Stimulated activated CD4-positive, alpha-beta T cell treated with anti-CD3 and anti-CD28 coated beads, Interleukin-2, amount 100 ng/mL, for 4 hours (primary cell): ENCODE results near the gene PCSK6.

Experiments
- DNase-seq: peaks from one replicate; pipeline ENCODE4 v3.0.0-alpha.2; 2020; ENCODE audit warnings: low read depth

Gene PCSK6

DNA sequence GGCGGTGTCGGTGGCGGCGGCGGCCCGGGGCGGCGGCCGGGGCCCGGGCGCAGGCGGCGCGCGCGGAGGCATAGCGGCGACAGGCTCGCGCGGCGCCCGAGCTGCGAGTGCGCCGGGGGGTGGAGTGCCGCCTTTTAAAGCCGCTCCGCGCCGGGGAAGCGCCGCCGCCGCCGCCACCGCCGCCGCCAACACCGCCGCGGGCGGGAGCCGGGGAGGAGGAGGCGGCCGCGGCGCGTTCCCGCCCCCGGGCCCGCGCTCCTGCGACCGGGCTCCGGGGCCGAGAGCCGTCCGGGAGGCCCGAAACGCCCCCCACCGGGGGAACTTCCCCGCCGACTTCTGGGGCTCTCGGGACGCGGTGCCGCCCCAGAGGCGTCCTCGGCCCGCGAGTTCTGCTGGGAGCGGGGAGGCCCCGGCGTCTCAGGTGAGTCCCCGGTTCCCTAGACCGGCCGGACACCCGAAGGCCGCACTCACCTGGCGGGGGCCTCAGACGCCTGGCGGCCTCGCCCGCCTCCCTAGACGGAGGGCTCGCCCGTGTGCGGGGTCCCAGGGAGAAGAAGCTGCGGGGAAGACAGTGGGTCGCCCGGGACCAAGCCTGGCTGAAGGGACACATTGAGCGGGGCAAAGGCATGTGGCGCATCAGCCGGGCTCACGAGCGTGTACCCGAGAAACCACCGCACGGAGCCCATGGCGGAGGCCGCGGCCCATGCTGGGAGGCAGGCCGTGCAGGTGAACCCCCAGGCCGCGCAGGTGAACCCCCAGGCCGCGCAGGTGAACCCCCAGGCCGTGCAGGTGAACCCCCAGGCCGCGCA is at the start of gene PCSK6:
Gene PCSK6 (minus strand): TSS at position 109 of the 809 bp plus-strand sequence. CDS start 37 bp downstream, at position 72.
- no peak for DNase-seq

DNA sequence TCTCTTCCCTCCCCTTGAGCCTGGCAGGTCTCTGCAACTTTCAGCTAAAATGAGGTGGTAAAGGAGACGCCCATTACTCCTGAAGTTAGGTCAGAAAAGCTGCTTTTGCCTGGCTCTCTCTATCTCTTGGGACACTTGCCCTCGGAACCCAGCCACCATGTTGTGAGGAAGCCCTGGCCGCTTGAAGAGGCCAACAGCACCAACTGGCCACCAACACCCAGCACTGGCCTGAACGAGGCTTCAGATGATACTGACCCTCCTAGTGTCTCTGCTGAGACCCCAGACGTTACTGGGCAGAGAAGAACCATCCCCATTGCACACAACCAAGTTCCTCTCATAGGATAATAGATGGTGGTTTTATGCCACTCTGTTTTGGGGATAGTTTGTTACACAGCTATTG is 49.5 kb upstream of the PCSK6 start:
- DNase-seq = no peak

- no peak for DNase-seq
These were observed 48.7 kb upstream of the PCSK6 start for GRCh38 chr15:101538177-101538576.

GRCh38 chr15:101537483-101538080 is 48.1 kb upstream of the PCSK6 start:
- no peak for DNase-seq

DNA sequence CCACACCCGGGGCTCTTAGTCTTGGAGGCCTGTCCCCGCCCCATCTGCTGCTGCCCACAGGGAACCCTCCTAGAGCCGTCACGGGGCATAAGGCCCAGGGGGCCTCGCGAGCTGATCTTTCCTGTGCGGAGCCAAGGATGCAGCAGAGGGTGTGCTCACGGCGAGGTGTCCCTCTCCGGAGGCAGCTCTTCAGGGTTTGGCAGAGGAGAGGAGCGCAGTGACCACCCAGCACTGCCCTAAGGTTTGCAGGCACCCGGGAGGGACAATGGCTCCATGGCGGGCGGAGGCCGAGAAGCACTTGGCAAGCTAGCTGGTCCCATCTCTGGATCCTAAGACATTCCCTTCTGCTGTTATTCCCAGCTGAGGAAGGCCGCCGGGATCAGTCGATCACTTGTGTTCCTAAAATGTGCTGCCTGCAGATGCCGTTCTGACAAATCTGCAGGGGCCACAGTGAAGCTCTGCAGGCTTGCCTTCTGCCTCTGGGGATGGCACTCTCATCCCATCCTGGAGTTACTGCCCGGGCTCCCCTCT is 47.4 kb upstream of the PCSK6 start:
- no peak for DNase-seq

DNA sequence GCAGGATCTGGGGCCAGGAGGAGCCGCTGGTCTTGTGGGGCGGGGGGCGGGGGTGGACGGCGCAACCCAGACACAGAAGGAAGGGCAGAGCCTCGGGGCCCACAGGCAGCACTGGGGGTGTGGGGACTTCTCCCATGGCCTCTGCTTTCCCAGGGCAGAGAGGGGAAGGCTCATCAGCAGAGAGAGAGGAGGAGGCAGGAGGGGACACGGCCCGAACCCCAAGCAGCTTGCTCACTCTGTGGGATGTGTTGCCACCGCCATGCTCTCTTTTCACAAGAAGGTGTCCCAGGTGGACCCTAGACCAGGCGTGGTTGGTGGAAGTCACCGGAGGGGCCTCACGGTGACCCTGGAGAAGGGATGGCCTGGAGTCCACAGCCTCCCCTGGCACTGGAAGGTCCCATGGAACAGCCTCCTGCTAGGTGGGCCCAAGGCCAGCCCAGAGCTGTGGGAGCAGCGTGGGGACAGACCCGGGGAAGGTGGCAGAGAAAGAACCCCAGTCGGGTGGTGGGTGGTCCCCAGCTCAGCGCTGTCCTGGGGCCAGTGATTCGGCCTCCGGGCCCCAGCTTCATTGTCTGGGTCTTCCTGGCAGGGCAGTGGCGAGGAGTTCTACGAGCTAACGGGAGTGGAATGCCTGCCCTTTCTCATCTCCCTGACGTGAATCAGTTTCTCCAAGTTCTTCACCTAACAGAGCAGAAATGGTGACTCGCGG is 46.8 kb upstream of the PCSK6 start:
- DNase-seq = no peak

DNA sequence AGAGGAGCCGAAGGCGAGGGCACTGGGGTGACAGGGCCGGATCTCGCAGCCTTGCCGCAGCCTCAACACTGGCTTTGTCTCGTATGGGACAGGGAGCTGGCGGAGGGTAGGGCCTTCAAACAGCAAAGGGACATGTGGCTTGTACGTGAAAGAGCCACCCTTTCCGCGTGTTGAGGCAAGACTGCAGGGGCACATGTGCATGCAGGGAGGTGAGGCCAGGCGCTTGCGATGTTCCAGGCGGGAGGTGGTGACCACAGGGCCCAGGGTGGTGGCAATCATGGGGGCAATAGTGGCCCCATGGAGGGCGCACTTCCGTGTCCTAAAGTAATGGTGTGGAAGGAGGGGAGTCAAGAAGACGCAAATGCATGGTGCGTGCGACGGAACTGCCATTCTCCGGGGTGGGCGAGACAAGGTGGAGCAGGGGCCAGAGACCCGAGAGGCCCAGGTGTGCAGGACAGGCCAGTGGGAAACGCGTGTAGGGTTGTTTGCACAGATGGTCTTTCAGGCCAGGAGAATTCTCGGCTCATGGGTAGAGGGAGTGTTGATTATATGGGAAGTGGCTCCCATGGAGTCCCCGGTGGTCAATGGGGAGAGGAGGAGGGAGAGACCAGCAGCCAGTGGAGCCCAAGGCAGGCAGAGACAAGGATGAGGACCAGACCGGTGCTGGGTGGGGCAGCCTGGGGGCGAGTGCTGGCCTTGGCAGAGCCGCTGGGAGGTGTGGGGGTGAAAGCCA is 45.8 kb upstream of the PCSK6 start:
- no peak for DNase-seq

- DNase-seq = no peak
These were observed 45.0 kb upstream of the PCSK6 start for GRCh38 chr15:101534376-101534970.

DNA sequence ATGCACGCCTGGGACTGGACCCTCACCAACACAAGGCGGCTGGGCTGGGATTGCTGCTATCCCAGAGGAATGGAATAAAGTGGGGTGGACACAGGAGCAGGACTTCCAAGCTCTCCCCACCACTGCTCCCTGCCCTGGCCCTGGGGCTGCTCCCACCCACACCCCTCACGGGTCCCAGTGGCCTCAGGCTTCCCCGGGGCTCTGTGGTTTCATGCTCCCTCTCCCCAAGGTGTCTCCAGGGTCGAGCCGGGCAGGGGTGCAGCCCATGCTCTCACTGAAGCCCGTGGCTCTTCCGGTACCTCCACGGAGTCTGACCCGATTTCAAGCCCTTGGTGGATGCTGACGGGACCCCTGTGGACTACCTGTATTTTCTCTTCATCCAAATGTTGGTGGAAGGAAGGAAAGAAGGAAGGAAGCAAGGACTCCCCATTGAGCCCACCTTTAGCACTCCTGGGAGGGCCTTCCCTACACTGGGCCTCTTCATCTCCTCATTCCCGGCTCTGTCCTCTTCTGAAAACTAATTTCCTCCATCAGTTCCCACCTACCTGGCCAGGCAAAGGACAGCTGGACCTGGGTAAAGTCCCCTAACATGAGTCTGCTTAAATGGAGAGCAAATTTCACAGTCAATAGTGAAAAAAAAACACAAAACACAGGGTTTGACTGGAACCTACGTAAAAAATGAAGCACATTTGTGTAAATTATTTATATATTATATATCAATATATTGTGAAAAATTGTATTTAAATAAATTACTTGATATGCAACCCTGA is 44.0 kb upstream of the PCSK6 start:
- no peak for DNase-seq

DNA sequence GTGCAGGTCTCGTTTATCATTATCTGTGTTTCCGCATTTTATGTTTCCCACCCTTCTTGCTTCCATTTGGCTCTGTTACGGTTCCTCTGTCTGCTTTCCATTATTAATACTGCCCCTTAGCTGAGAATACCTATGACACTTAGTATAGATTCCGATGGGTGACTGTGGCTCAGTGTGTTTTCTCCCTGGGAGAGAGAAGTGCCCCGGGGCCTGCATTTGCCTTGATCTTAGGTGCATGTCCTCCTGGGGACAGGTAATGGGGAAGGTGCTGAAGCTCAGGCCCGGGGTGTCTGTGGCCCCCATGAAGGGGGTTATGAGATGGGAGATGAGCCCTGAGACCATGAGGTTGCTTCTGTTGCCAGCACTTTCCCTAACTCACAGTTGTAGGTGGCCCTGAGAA is 43.4 kb upstream of the PCSK6 start:
- DNase-seq = no peak

- no peak for DNase-seq
These were observed 41.7 kb upstream of the PCSK6 start for GRCh38 chr15:101531170-101531569.

DNA sequence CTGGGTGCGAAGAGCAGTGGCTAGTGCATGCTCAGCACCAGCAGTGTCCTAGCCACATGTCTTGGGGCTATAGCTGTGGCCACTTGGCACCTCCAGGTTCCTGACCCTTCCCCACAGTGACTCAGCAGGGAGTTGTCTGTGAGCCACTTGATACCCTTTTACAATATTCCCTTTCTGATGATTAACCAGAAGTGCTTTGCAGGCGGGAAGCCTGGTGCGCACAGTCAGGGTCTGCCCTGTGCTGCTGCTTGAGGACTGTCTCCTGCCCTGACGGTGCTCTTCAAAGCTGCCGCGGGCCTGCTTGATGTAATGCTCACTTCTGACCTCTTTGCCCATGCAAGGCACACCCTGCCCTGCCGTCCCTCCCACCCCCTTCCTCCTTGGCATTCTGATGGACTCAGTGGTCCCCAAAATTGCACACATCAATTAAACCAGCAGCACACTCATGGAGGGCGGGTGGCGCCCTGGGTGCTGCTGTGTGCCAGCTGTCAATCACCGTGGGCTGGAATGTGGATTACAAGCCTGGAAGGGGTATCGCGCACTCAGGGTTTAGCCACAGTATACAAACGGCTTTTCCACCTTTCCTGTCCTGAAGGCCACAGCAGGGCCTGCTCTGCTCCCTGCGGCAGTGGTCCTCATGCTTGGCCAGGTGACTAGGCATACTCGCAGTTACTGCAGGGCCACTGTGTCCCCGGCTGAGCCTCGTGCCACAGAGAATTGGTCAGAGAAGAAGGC is 40.9 kb upstream of the PCSK6 start:
- no peak for DNase-seq

DNA sequence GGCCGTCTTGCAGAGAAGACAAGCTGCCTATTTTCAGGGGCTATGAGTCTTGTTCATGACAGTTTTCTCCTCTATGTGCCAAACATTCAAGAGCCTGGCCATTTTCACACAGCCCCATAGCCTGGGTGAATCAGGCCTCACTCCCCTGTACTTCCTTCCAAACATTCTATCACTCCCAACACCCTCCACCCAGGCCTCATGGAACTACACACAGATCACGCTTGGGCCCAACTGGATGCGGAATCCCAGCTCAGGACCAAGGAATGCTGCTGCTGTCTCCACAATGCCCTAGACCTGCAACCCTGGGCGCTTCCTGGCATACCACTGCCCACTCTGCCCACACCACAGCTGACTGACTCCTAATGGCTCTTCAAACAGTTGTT is 39.4 kb upstream of the PCSK6 start:
- DNase-seq = no peak

DNA sequence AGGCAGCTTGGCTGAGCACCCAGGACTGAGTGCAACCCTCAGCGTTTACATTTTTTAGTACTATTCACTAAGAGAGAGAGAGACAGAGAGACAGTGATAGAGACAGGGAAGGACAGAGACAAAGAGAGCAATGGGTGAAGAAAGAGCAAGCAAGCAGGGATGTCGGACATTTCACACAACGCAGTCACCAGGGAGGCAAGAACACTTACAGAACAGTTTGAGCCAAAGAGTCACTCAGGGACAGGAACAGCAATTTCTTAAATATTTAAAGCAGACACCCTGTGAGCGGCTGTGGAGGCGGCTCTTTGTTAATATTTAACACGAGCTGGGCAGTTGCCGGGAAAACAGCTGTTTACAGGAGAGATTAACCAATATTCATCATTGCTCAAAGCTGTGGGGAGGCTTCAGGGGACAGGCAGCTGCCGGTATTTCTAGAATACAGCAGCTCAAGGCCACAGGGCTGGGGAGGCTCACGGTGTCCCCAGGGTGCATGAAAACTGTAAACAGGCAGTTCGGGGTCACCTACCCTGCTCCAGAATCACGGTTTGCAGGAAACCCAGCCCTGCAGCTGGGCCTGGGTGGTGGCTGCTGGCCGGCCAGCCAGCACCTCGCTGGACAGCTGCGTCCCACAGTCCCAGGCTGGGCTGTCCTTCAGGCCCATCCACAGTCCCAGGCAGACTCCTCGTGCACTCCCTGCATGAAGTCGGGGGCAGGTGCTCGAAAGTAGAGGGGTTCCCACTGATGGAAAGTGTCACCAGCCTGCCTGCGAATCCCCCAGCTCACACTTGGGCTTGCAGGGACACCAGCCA is 38.8 kb upstream of the PCSK6 start:
- no peak for DNase-seq

- no peak for DNase-seq
These were observed 37.4 kb upstream of the PCSK6 start for GRCh38 chr15:101526890-101527289.

DNA sequence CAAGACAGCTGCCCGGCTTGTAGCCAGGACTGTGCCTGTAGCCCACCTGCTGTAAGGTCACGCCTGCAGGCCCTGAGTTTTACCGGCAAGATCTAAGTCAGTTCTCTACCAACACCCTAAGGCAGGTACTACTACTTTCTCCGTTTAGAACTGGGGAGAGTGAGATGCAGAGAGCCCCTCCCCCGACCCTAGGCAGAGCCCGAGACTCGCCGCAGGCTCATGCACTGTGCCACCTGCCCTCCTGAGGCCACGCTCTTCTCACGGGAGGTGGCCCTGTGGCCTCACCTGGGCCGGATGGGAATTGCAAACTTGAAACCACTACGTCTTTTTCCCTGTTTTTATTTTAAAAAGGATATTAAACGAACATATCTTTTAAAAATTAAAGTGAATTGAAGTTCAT is 36.9 kb upstream of the PCSK6 start:
- DNase-seq = no peak

GRCh38 chr15:101526021-101526420 is 36.5 kb upstream of the PCSK6 start:
- no peak for DNase-seq

DNA sequence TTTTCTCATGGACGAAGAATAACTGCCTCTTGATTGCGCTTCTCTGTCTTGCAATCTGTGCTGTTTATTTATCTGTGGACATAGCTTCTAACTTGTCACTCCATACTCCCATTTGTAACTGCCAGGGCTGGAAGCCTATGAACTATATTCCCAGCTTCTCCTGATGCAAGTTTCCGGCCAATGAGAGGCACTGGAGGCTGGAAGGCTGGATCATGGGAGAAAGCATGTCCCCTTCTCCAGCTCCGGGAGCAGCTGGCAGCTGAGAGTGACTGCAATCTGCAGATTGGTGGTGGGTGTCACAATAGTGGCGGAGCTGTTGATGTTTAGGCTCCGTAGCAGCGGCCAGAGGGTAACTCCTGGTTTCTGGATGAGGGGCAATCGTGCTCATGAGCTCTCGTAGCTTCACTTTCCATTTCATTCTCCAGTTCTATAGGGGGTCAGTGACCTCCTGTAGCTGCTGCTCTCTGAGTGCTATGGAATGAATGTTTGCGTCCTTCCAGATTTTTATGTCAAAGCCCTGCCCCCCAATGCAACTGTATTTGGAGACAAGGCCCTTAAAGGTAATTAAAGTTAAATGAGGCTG is 35.7 kb upstream of the PCSK6 start:
- DNase-seq = no peak

DNA sequence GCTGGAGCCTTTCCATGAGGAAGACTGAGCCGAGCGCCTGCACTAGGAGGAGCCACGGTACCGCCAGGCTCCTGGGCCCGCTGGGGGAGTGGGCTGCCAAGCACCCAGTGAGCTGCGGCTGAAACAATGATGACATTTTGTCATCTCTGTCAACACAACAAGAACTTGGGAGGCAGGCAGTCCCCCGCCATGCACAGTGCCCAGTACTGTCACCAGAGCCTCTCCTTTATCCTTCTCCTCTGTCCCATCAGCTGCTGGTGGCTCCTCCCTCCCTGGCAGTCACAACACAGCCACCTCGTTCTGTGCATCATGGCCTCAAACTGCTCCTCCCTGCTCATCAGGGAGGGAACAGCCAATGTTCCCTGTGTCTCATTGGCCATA is 34.0 kb upstream of the PCSK6 start:
- no peak for DNase-seq
